Pancreas (tissue), 10 donors: ENCODE data around the gene AZU1. TPM values are rescaled to one million over a fixed set of nuclear protein-coding genes. Genes with fewer than 3 reads are reported as not detected.

Experiments used
- ATAC-seq, 4 donors: fragments of 200-7000 bp; cut with Tn5 transposase; one replicate each; pipeline versions ENCODE4 v1.8.0 to v1.9.1; 2020; ENCODE audit warnings: mild to moderate bottlenecking in 4 of 4, moderate library complexity in 4 of 4
- DNase-seq, 6 donors: peaks; one replicate each; pipeline ENCODE4 v3.0.0-alpha.2; 2020
- FAIRE-seq: peaks from 2 replicates; lab custom pipeline; 2012; peaks lifted over from hg19 to GRCh38; lab: Jason Lieb, UNC
- H3K27ac ChIP-seq, 4 donors: fragments of 200-600 bp; sonication (generic); 1 replicate in 3 of 4; 2 replicates in 1 of 4; pipeline versions ENCODE4 v1.5.0 to v1.8.0; 2020
- H3K27me3 ChIP-seq, 4 donors: fragments of 200-600 bp; one replicate each; pipeline ENCODE4 v1.8.0; 2021
- H3K36me3 ChIP-seq, 3 donors: fragments of 200-600 bp; sonication (generic) in 1 of 3; one replicate each; pipeline versions ENCODE4 v1.5.0 to v1.8.0; 2020 to 2021
- H3K4me1 ChIP-seq, 3 donors: fragments of 200-600 bp; one replicate each; pipeline ENCODE4 v1.8.0; 2021
- H3K4me3 ChIP-seq, 4 donors: fragments of 200-600 bp; sonication (generic) in 2 of 4; one replicate each; pipeline versions ENCODE4 v1.5.0 to v1.8.0; 2020 to 2021
- H3K9me3 ChIP-seq, 4 donors: fragments of 200-600 bp; one replicate each; pipeline ENCODE4 v1.8.0; 2021
- CTCF ChIP-seq, 4 donors: fragments of 200-600 bp; sonication (generic) in 3 of 4; IDR thresholded peaks; one replicate each; pipeline versions ENCODE4 v1.5.0 to v1.8.0; 2021; ENCODE audit warnings: antibody characterized with exemption in 4 of 4
- WGBS, 2 donors: extraction: QIAGEN DNeasy Blood & Tissue Kit; methylation state at CpG; one replicate each; pipeline ENCODE4 v1.1.7; 2013; 5-methylcytosine and 5-hydroxymethylcytosine counted together
- intact Hi-C, 3 donors: fragments of 100-400 bp; cut with DNase I; formaldehyde crosslinking; loops; one replicate each; pipeline versions ENCODE4 v1.11.1 to v1.14.2; 2022
- polyA plus RNA-seq, 2 donors: library from polyadenylated mRNA; stranded (reverse); fragments of 200-250 nt; gene quantifications; one replicate each; pipeline ENCODE4 v1.2.3, GENCODE V29; 2013
- total RNA-seq, 6 donors: library from RNA; stranded (reverse); fragmentation: NEBNext Ultra II Directional in 4 of 6; extraction: Animal tissue kit (Norgen Biotek cat#: 25700) in 4 of 6; gene quantifications; one replicate each; pipeline versions ENCODE4 v1.2.1 to v1.2.4, GENCODE V29; 2021 to 2023
- donor health status: healthy with polysubstance abuse.
- donor health status: DM: no; HTN: no; CAD: no; lungs with moderate emphysema.
- donor health status: DM: no; HTN: no; CAD: no.
- donor health status: control.
- donor health status: control.
- donor health status: Bipolar disorder and iron deficiency.
- donor health status: DM: yes; HTN: yes; CAD: no.
- donor health status: DM: no; HTN: no; CAD: no.
- donor health status: DM: no; HTN: no; CAD: no.
- donor health status: DM: yes; HTN: yes; CAD: no.

AZU1 gene
- total and polyA plus RNA-seq, 8 donors, result 0.35 TPM; not detected in 7

DNA sequence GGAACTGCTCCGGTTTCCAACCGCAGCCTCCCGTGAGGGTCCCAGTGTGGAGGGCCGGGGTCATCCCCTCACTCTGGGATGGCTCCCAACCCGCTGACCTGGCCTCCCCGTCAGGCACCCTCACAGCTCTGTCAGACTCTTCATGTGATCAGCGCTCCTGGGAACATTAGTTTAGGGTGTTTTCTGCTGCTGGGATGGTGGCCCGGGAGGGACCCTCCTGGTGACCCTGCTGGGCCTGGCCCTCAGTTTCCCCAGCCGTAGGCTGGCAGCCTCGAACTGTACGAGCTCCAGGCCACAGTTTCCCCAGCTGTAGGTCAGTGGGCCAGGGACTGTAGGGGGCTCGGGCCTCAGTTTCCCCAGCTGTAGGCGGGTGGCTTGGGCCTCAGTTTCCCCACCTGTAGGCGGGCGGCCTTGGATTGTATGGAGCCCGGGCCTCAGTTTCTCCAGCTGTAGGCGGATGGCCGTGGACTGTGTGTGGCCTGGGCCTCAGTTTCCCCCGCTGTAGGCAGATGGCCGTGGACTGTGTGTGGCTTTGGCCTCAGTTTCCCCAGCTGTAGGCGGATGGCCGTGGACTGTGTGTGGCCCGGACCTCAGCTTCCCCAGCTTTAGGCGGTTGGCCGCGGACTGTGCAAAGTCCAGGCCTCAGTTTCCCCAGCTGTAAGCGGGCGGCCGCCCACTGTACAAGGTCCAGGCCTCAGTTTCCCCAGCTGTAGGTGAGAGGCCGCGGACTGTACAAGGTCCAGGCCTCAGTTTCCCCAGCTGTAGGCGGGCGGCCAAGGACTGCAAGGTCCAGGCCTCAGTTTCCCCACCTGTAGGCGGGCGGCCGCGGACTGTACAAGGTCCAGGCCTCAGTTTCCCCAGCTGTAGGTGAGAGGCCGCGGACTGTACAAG lies 31.7 kb upstream of the AZU1 start:
- Histone ChIP-seq H3K27ac (peak overlapping the region in 3 of 4 donors; percentile 55 to 83 (median 80)), H3K27me3 (no peaks in the 10 kb centered on the region), H3K9me3 (no peaks in the 10 kb centered on the region), H3K36me3 (no peaks in the 10 kb centered on the region), H3K4me3 (peak overlapping the region; percentile 72 to 92 (median 80)), H3K4me1 (peaks cover 17 to 21% (median 19%) of the 10 kb centered on the region in 3 donors)
- TF ChIP-seq CTCF (IDR thresholded peaks at IDR 0.05), result no peak
- no peak for ATAC-seq
- peak in 4 of 6 donors; percentile 48 to 81 (median 64) for DNase-seq
- WGBS, 2 donors, result 70 to 79% methylated on average over 39 of the region's 39 CpGs
- FAIRE-seq, result no peak
- intact Hi-C loops, result no loop called here

- WGBS, 2 donors, result 0 to 1% methylated on average over 81 to 83 of the region's 83 CpGs
- peak within 1 kb of the TSS; percentile 83 to 98 (median 96) for H3K27ac ChIP-seq
- FAIRE-seq (peak; percentile 97), ATAC-seq (peak; percentile 83 to 88 (median 84)), DNase-seq (peak; percentile 97 to 100 (median 100))
- H3K4me1 ChIP-seq, result peaks cover 25 to 30% (median 27%) of the 10 kb centered on the region in 3 donors
- no peaks in the 10 kb centered on the region for H3K27me3 ChIP-seq
- no peaks in the 10 kb centered on the region for H3K36me3 ChIP-seq
- intact Hi-C loops, result no loop called here
- peak within 1 kb of the TSS; percentile 82 to 95 (median 90) for H3K4me3 ChIP-seq
- no peaks in the 10 kb centered on the region for H3K9me3 ChIP-seq
- no peak for TF ChIP-seq CTCF (IDR thresholded peaks at IDR 0.05)
Measured at GRCh38 chr19:796692-797527, 30.7 kb upstream of the AZU1 start, which contains the start of gene PTBP1. PTBP1 (plus strand) TSS chr19:797452; CDS start chr19:797498, 46 bp downstream.

DNA sequence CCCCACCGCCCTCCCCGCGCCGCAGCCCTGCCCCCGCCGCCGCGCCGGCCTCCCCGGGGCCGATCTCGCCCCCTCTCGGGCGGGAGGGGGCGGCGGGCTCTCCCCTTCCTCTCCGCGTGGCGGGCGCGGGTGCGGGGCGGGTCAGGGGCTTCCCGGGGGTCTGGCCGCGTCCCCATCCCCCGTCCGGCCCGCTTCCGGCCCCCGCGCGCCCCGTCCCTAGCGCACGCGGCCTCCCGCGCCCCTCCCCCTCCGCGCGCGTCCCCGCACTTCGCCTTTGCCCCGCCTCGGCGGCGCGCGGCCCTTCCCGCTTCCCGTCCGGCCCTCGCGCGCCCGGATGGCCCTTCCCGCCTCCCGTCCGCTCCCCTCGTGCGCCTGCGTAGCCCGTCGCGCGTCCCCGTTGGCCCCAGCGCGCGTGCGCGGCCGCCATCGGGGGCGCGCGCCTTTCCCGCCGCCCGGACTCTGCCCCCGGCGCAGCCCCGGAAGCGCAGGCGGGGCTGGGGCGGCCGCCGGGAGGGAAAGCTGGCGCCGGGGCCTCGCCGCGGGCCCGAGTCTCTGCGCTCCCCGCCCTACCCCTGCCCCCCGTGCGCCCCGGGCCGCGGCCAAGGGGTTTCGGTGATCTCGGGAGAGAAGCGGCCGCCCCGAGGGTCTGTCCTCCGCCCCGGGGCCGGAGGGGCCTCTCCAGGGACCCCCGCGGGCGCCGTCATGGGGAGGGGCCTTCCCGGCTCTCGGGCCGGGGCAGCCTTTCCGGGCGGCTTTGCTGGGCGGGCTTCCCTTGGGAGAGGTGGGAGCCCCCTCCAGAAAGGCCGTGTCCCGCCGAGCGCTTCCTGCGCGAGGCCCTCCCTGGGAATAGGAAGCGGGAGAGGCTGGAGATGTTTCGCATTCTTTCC lies 29.9 kb upstream of the AZU1 start:
- H3K27ac ChIP-seq, result peak overlapping the region; percentile 83 to 98 (median 96)
- ATAC-seq (peak; percentile 31 to 59 (median 40)), DNase-seq (peak; percentile 87 to 96 (median 92)), FAIRE-seq (no peak)
- H3K27me3 ChIP-seq, result no peaks in the 10 kb centered on the region
- peak overlapping the region; percentile 74 to 95 (median 84) for H3K4me3 ChIP-seq
- intact Hi-C loops, result no loop called here
- peaks cover 30 to 38% (median 30%) of the 10 kb centered on the region in 3 donors for H3K4me1 ChIP-seq
- 1% methylated on average over 47 to 129 of the region's 129 CpGs for WGBS, 2 donors
- no peaks in the 10 kb centered on the region for H3K9me3 ChIP-seq
- no peak for TF ChIP-seq CTCF (IDR thresholded peaks at IDR 0.05)
- H3K36me3 ChIP-seq, result no peaks in the 10 kb centered on the region

DNA sequence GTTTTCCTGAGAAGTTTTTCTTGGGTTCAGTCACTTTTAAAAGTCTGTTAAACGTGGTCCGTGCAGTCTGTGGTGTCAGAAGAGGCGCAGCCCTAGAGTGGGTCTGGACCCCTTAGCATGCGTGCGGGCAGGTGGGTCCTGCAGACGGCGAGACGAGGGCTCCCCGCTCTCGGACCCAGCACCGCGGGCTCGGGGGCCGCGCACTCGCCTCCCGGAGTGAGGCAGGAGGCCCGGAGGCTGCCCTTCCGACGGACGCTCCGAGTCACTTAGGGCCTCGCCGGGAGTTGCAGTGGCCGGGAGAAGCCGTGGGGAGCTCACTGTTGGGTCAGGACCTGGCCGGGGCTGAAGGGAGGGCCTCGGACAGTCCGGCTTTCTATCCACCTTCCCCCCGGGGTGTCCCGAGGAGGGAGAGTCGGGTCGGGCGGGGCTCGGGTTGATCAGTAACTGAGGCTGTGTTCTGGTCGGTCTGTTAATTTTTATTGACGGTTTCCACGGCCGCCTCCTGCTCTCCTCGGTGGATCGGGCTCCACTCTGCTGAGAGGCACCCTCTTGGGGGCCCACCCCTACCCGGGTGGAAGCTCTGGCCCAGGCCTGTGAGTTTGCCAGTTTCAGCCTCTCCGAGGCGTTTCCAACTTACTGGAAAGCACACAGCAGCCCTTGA lies 29.1 kb upstream of the AZU1 start:
- no peak for TF ChIP-seq CTCF (IDR thresholded peaks at IDR 0.05)
- DNase-seq, result peak; percentile 59 to 91 (median 70)
- Histone ChIP-seq H3K36me3 (peaks cover 0 to under 1% (median 0%) of the 10 kb centered on the region in 3 donors), H3K4me3 (peak overlapping the region; percentile 74 to 95 (median 84)), H3K27me3 (no peaks in the 10 kb centered on the region), H3K4me1 (peaks cover 30 to 38% (median 30%) of the 10 kb centered on the region in 3 donors), H3K9me3 (no peaks in the 10 kb centered on the region), H3K27ac (peak overlapping the region; percentile 5 to 97 (median 82))
- 0% methylated on average over 35 to 44 of the region's 44 CpGs for WGBS, 2 donors
- ATAC-seq, result peak in 2 of 4 donors; percentile 1
- FAIRE-seq, result no peak
- intact Hi-C loops, result no loop called here
